H9 (cell line): ENCODE data around the gene TMEM181. TPM values are rescaled to one million over a fixed set of nuclear protein-coding genes. Genes with fewer than 3 reads are reported as not detected.

Experiments
- DNase-seq: peaks from one replicate; pipeline ENCODE4 v3.0.0-alpha.2; 2017
- H2AFZ ChIP-seq: one replicate; pipeline ENCODE4 v1.6.1; 2013; ENCODE audit warnings: mild to moderate bottlenecking, low read length, control low read depth, moderate library complexity
- H2AK5ac ChIP-seq: 2 replicates; pipeline ENCODE4 v1.6.1; 2013; ENCODE audit warnings: low read length, control low read depth, mixed read lengths; ENCODE audit not compliant: insufficient read length
- H2BK120ac ChIP-seq: one replicate; pipeline ENCODE4 v1.6.1; 2013; ENCODE audit warnings: low read depth, mild to moderate bottlenecking, low read length, control low read depth, inconsistent platforms; ENCODE audit not compliant: poor library complexity, severe bottlenecking
- H2BK12ac ChIP-seq: 2 replicates; pipeline ENCODE4 v1.6.1; 2013; ENCODE audit warnings: low read length, control low read depth, mixed read lengths, low read depth; ENCODE audit not compliant: insufficient read length
- H2BK15ac ChIP-seq: 2 replicates; pipeline ENCODE4 v1.6.1; 2013; ENCODE audit warnings: low read depth, low read length, control low read depth
- H2BK20ac ChIP-seq: one replicate; pipeline ENCODE4 v1.6.1; 2013; ENCODE audit warnings: low read depth, mild to moderate bottlenecking, low read length, control low read depth, inconsistent platforms; ENCODE audit not compliant: poor library complexity, severe bottlenecking
- H2BK5ac ChIP-seq: 2 replicates; pipeline ENCODE4 v1.6.1; 2013; ENCODE audit warnings: low read length, control low read depth, mixed read lengths; ENCODE audit not compliant: insufficient read length
- H3K14ac ChIP-seq: 2 replicates; pipeline ENCODE4 v1.6.1; 2013; ENCODE audit warnings: low read length, control low read depth; ENCODE audit not compliant: insufficient read depth
- H3K18ac ChIP-seq: 2 replicates; pipeline ENCODE4 v1.6.1; 2013; ENCODE audit warnings: low read depth, mild to moderate bottlenecking, mixed read lengths, low read length, control low read depth; ENCODE audit not compliant: insufficient read length
- H3K23ac ChIP-seq: 2 replicates; pipeline ENCODE4 v1.6.1; 2013; ENCODE audit warnings: low read length, control low read depth, mixed read lengths, low read depth; ENCODE audit not compliant: insufficient read length
- H3K23me2 ChIP-seq: 2 replicates; pipeline ENCODE4 v1.6.1; 2013; ENCODE audit warnings: low read depth, mild to moderate bottlenecking, mixed read lengths, low read length, control low read depth; ENCODE audit not compliant: insufficient read length, poor library complexity, severe bottlenecking
- H3K27ac ChIP-seq: 2 replicates; pipeline ENCODE4 v1.5.1; 2013; ENCODE audit warnings: low read length, control low read depth, mixed read lengths, low read depth; ENCODE audit not compliant: insufficient read length
- H3K27me3 ChIP-seq: 2 replicates; pipeline ENCODE4 v1.6.1; 2013; ENCODE audit warnings: low read length, control low read depth, inconsistent platforms; ENCODE audit not compliant: insufficient read depth
- H3K4ac ChIP-seq: 2 replicates; pipeline ENCODE4 v1.6.1; 2013; ENCODE audit warnings: low read depth, mild to moderate bottlenecking, control low read depth, inconsistent platforms, low read length, moderate library complexity
- H3K4me1 ChIP-seq: 2 replicates; pipeline ENCODE4 v1.6.1; 2013; ENCODE audit warnings: low read length, control low read depth, inconsistent platforms; ENCODE audit not compliant: insufficient read depth
- H3K4me2 ChIP-seq: 2 replicates; pipeline ENCODE4 v1.6.1; 2013; ENCODE audit warnings: low read length, control low read depth, mixed read lengths; ENCODE audit not compliant: insufficient read length, insufficient read depth
- H3K56ac ChIP-seq: 2 replicates; pipeline ENCODE4 v1.6.1; 2013; ENCODE audit warnings: low read depth, mild to moderate bottlenecking, mixed read lengths, low read length, control low read depth; ENCODE audit not compliant: insufficient read length
- H3K79me1 ChIP-seq: 2 replicates; pipeline ENCODE4 v1.6.1; 2013; ENCODE audit warnings: low read depth, mild to moderate bottlenecking, moderate library complexity, low read length, control low read depth, inconsistent platforms; ENCODE audit not compliant: insufficient read depth, poor library complexity, severe bottlenecking
- H3K79me2 ChIP-seq: 2 replicates; pipeline ENCODE4 v1.6.1; 2013; ENCODE audit warnings: low read length, control low read depth, inconsistent platforms; ENCODE audit not compliant: insufficient read depth
- H3K9ac ChIP-seq: 2 replicates; pipeline ENCODE4 v1.6.1; 2013; ENCODE audit warnings: low read length, control low read depth, mixed read lengths; ENCODE audit not compliant: insufficient read length; ENCODE audit errors: extremely low read depth
- H3K9me3 ChIP-seq: one replicate; pipeline ENCODE4 v1.6.1; 2013; ENCODE audit warnings: low read depth, low read length, inconsistent platforms; ENCODE audit not compliant: control insufficient read depth
- H3T11ph ChIP-seq: one replicate; pipeline ENCODE4 v1.6.1; 2013; ENCODE audit warnings: mild to moderate bottlenecking, low read length, control low read depth, inconsistent platforms
- H4K20me1 ChIP-seq: one replicate; pipeline ENCODE4 v1.6.1; 2013; ENCODE audit not compliant: control insufficient read depth, insufficient read length, insufficient read depth
- H4K5ac ChIP-seq: 2 replicates; pipeline ENCODE4 v1.6.1; 2013; ENCODE audit warnings: low read depth, mild to moderate bottlenecking, mixed read lengths, low read length, control low read depth; ENCODE audit not compliant: insufficient read length
- H4K8ac ChIP-seq: replicated peaks from 2 replicates; pipeline ENCODE4 v1.6.1; 2013; ENCODE audit warnings: low read length, control low read depth, mixed read lengths, low read depth; ENCODE audit not compliant: insufficient read length
- H4K91ac ChIP-seq: 2 replicates; pipeline ENCODE4 v1.6.1; 2013; ENCODE audit warnings: low read depth, mild to moderate bottlenecking, moderate library complexity, mixed read lengths, low read length, control low read depth; ENCODE audit not compliant: insufficient read length
- H3K27ac Mint-ChIP-seq, 3 experiments: 2 replicates in 2 of 3; 3 replicates in 1 of 3; pipeline ENCODE4 v1.8.0; 2020 to 2021; ENCODE audit warnings: mixed read lengths in 3 of 3, mild to moderate bottlenecking in 1 of 3, moderate library complexity in 1 of 3
- H3K27me3 Mint-ChIP-seq: 2 replicates; pipeline ENCODE4 v1.8.0; 2021; ENCODE audit warnings: low read depth, mild to moderate bottlenecking, moderate library complexity, mixed read lengths
- H3K36me3 Mint-ChIP-seq, 3 experiments: 2 replicates in 2 of 3; 3 replicates in 1 of 3; pipeline ENCODE4 v1.8.0; 2020 to 2021; ENCODE audit warnings: low read depth in 3 of 3, mixed read lengths in 3 of 3; ENCODE audit not compliant: insufficient read depth in 1 of 3
- H3K4me1 Mint-ChIP-seq, 2 experiments: 2 replicates each; pipeline ENCODE4 v1.8.0; 2020; ENCODE audit warnings: mixed read lengths in 2 of 2
- H3K4me3 Mint-ChIP-seq, 2 experiments: 2 replicates in 1 of 2; 3 replicates in 1 of 2; pipeline ENCODE4 v1.8.0; 2020 to 2021; ENCODE audit warnings: mild to moderate bottlenecking in 2 of 2, mixed read lengths in 2 of 2, moderate library complexity in 1 of 2
- H3K9me3 Mint-ChIP-seq, 2 experiments: 2 replicates in 1 of 2; 3 replicates in 1 of 2; pipeline ENCODE4 v1.8.0; 2020; ENCODE audit warnings: mild to moderate bottlenecking in 2 of 2, mixed read lengths in 2 of 2, moderate library complexity in 1 of 2
- CTCF ChIP-seq: fragments of 200-600 bp; sonication (generic); conservative IDR thresholded peaks from 3 replicates; pipeline ENCODE4 v1.8.0; 2021; ENCODE audit warnings: antibody characterized with exemption, mild to moderate bottlenecking
- WGBS: extraction: QIAGEN DNeasy Blood & Tissue Kit; methylation state at CpG from one replicate; pipeline ENCODE4 v1.1.7; 2013; ENCODE audit warnings: missing lambda C conversion rate, low lambda C conversion rate, mixed read lengths; ENCODE audit not compliant: insufficient read length; ENCODE audit errors: extremely low coverage; 5-methylcytosine and 5-hydroxymethylcytosine counted together
- total RNA-seq: library from RNA; stranded (reverse); gene quantifications from 2 replicates; pipeline ENCODE4 v1.2.1, GENCODE V29; 2021

TMEM181 gene
- total RNA-seq, 1 experiment from 2014 or later = 24.4 TPM

- no CpG with 5 or more reads among the region's 7 CpGs for WGBS
Measured at GRCh38 chr6:158668707-158669103, 108.8 kb downstream of the TMEM181 start.

More at GRCh38 chr6:158668707-158669103, 108.8 kb downstream of the TMEM181 start:
- Histone ChIP-seq H2BK20ac (no peak overlapping the region), H3K56ac (no peak overlapping the region), H3K79me2 (no peaks in the 10 kb centered on the region), H2BK12ac (no peak overlapping the region), H4K5ac (no peak overlapping the region), H3K23me2 (no peaks in the 10 kb centered on the region), H3K23ac (no peak overlapping the region), H2BK5ac (no peak overlapping the region), H4K20me1 (no peaks in the 10 kb centered on the region), H3K4me2 (no peak overlapping the region), H2AK5ac (no peak overlapping the region), H3K4ac (no peak overlapping the region), H4K8ac (no peak overlapping the region), H3K9ac (no peak overlapping the region), H3K9me3 (no peaks in the 10 kb centered on the region), H3K4me1 (no peaks in the 10 kb centered on the region), H3K14ac (no peak overlapping the region), H3K18ac (no peak overlapping the region), H2BK120ac (no peak overlapping the region), H3K27ac (no peak overlapping the region), H4K91ac (no peak overlapping the region), H3K79me1 (no peaks in the 10 kb centered on the region), H2BK15ac (no peak overlapping the region), H2AFZ (no peak overlapping the region), H3T11ph (no peak overlapping the region), H3K27me3 (no peaks in the 10 kb centered on the region)
- H3K27ac Mint-ChIP-seq = no peak overlapping the region; a peak in 1 of 7 replicates
- H3K4me3 Mint-ChIP-seq = no peak overlapping the region; a peak in 1 of 5 replicates
- no peaks in the 10 kb centered on the region for H3K9me3 Mint-ChIP-seq
- H3K27me3 Mint-ChIP-seq = peaks cover 4% of the 10 kb centered on the region
- H3K4me1 Mint-ChIP-seq = peaks cover 7 to 9% of the 10 kb centered on the region in 2 experiments
- DNase-seq = no peak
- no peaks in the 10 kb centered on the region for H3K36me3 Mint-ChIP-seq
- no peak for TF ChIP-seq CTCF
